Endodermal cell (in vitro differentiated cells): ENCODE measurements around the gene PARD3B. TPM values are rescaled to one million over a fixed set of nuclear protein-coding genes. Genes with fewer than 3 reads are reported as not detected.

ENCODE experiments used
- DNase-seq: peaks from one replicate; pipeline ENCODE4 v3.0.0-alpha.2; 2017
- H3K27ac ChIP-seq: 2 replicates; pipeline ENCODE4 v1.5.1; 2013; ENCODE audit warnings: mild to moderate bottlenecking, low read depth, low read length, moderate library complexity
- H3K27me3 ChIP-seq: 2 replicates; pipeline ENCODE4 v1.6.1; 2013; ENCODE audit warnings: mild to moderate bottlenecking, low read length, moderate library complexity; ENCODE audit not compliant: insufficient read depth, control insufficient read depth, poor library complexity, severe bottlenecking
- H3K36me3 ChIP-seq: 2 replicates; pipeline ENCODE4 v1.7.0; 2013; ENCODE audit warnings: mild to moderate bottlenecking, low read length, moderate library complexity; ENCODE audit not compliant: control insufficient read depth, insufficient read depth
- H3K4me1 ChIP-seq: one replicate; pipeline ENCODE4 v1.7.0; 2013; ENCODE audit warnings: low read length; ENCODE audit not compliant: control insufficient read depth, insufficient read depth
- H3K4me3 ChIP-seq: 2 replicates; pipeline ENCODE4 v1.5.1; 2013; ENCODE audit warnings: mild to moderate bottlenecking, low read length, moderate library complexity
- H3K9ac ChIP-seq: 2 replicates; pipeline ENCODE4 v1.6.1; 2013; ENCODE audit warnings: mild to moderate bottlenecking, low read length, moderate library complexity; ENCODE audit not compliant: poor library complexity, severe bottlenecking; ENCODE audit errors: extremely low read depth
- H3K9me3 ChIP-seq: 2 replicates; pipeline ENCODE4 v1.6.1; 2013; ENCODE audit warnings: mild to moderate bottlenecking, low read length, moderate library complexity; ENCODE audit not compliant: control insufficient read depth
- H3K27ac Mint-ChIP-seq: 2 replicates; pipeline ENCODE4 v1.8.0; 2020; ENCODE audit warnings: mixed read lengths
- H3K27me3 Mint-ChIP-seq: 2 replicates; pipeline ENCODE4 v1.8.0; 2021; ENCODE audit warnings: mild to moderate bottlenecking, mixed read lengths; ENCODE audit not compliant: insufficient read depth
- H3K36me3 Mint-ChIP-seq: 2 replicates; pipeline ENCODE4 v1.8.0; 2020; ENCODE audit warnings: low read depth, mixed read lengths
- H3K4me1 Mint-ChIP-seq: 2 replicates; pipeline ENCODE4 v1.8.0; 2020; ENCODE audit warnings: mixed read lengths
- H3K4me3 Mint-ChIP-seq: 2 replicates; pipeline ENCODE4 v1.8.0; 2020; ENCODE audit warnings: mild to moderate bottlenecking, moderate library complexity, mixed read lengths
- H3K9me3 Mint-ChIP-seq: 2 replicates; pipeline ENCODE4 v1.8.0; 2020; ENCODE audit warnings: mild to moderate bottlenecking, mixed read lengths
- CTCF ChIP-seq: fragments of 200-600 bp; sonication (generic); conservative IDR thresholded peaks from 2 replicates; pipeline ENCODE4 v1.5.0; 2021; ENCODE audit warnings: antibody characterized with exemption, mild to moderate bottlenecking
- WGBS, 2 experiments: methylation state at CpG; one replicate each; pipeline versions ENCODE4 v1.1.5 to v1.1.7; 2013; ENCODE audit warnings: missing lambda C conversion rate in 2 of 2, mixed read lengths in 1 of 2; ENCODE audit not compliant: insufficient coverage in 1 of 2, insufficient read length in 1 of 2; 5-methylcytosine and 5-hydroxymethylcytosine counted together
- total RNA-seq, 2 donors: library from RNA; stranded (reverse); fragmentation: NEBNext Ultra II Directional in 1 of 2; extraction: Animal tissue kit (Norgen Biotek cat#: 25700) in 1 of 2; gene quantifications; 2 replicates in 1 of 2; 3 replicates in 1 of 2; pipeline ENCODE4 v1.2.1, GENCODE V29; 2021

The PARD3B gene
- total RNA-seq, 2 donors from 2014 or later, result 2.5 to 5.6 TPM

- WGBS, 2 experiments, result 95 to 100% methylated on average over 4 of the region's 4 CpGs
- Histone ChIP-seq H3K27ac (no peak overlapping the region), H3K27me3 (no peaks in the 10 kb centered on the region), H3K9ac (no peak overlapping the region), H3K4me1 (no peaks in the 10 kb centered on the region), H3K4me3 (no peak overlapping the region), H3K9me3 (no peaks in the 10 kb centered on the region), H3K36me3 (no peaks in the 10 kb centered on the region)
- Mint-ChIP-seq H3K4me1 (peaks cover 10% of the 10 kb centered on the region), H3K9me3 (no peaks in the 10 kb centered on the region), H3K27ac (no peak overlapping the region), H3K27me3 (peaks cover 3% of the 10 kb centered on the region), H3K36me3 (no peaks in the 10 kb centered on the region), H3K4me3 (no peak overlapping the region)
- DNase-seq, result no peak
- no peak for TF ChIP-seq CTCF
Observed at GRCh38 chr2:204574486-204574885, 29.2 kb downstream of the PARD3B start.

- no peaks in the 10 kb centered on the region for H3K4me1 ChIP-seq
- Mint-ChIP-seq H3K9me3 (no peaks in the 10 kb centered on the region), H3K4me3 (no peak overlapping the region), H3K27me3 (no peaks in the 10 kb centered on the region), H3K36me3 (no peaks in the 10 kb centered on the region), H3K4me1 (peaks cover 3% of the 10 kb centered on the region), H3K27ac (no peak overlapping the region)
- H3K9me3 ChIP-seq, result no peaks in the 10 kb centered on the region
- H3K4me3 ChIP-seq, result no peak overlapping the region
- 87 to 100% methylated on average over 2 to 3 of the region's 3 CpGs for WGBS, 2 experiments
- DNase-seq, result no peak
- no peak overlapping the region for H3K27ac ChIP-seq
- no peaks in the 10 kb centered on the region for H3K36me3 ChIP-seq
- no peaks in the 10 kb centered on the region for H3K27me3 ChIP-seq
- H3K9ac ChIP-seq, result no peak overlapping the region
- no peak for TF ChIP-seq CTCF
Observed at GRCh38 chr2:204575463-204575862, 30.2 kb downstream of the PARD3B start.

DNA sequence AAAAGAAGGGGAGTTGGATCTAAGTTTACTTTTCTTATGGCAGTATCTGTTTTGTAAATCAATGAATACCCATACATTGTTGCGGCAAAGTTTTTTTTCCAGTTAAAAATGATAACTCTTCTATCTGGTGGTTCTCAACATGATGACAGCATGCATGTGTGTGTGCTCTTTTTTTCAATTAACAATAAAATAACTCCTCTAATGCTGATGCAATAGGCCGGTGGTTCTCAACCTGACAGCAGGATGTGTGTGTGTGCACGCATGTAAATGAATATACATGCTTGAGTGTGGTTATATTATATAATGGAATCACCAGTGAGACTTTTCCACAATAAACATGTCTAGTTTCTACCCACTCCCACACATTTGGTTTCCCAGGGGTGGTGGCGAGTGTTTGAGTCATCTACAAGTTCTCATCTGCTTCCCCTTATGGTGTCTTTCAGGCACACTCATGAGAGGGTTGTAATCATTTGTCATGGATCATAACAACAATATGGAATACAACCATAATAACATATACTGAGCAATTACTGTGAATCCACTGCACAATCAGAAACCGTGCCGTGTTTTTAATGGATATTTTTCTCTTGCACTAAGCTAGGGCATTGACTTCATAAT lies 31.2 kb downstream of the PARD3B start:
- no peaks in the 10 kb centered on the region for H3K9me3 Mint-ChIP-seq
- H3K36me3 ChIP-seq, result no peaks in the 10 kb centered on the region
- no peak for DNase-seq
- H3K27me3 ChIP-seq, result no peaks in the 10 kb centered on the region
- no peak overlapping the region for H3K9ac ChIP-seq
- no peaks in the 10 kb centered on the region for H3K9me3 ChIP-seq
- H3K4me3 Mint-ChIP-seq, result no peak overlapping the region
- no peak overlapping the region for H3K27ac Mint-ChIP-seq
- no peak overlapping the region for H3K27ac ChIP-seq
- H3K4me1 Mint-ChIP-seq, result no peaks in the 10 kb centered on the region
- no peak overlapping the region for H3K4me3 ChIP-seq
- no peaks in the 10 kb centered on the region for H3K27me3 Mint-ChIP-seq
- no peaks in the 10 kb centered on the region for H3K4me1 ChIP-seq
- no peak for TF ChIP-seq CTCF
- H3K36me3 Mint-ChIP-seq, result no peaks in the 10 kb centered on the region
- 97 to 100% methylated on average over 2 to 5 of the region's 6 CpGs for WGBS, 2 experiments
